H1 (cell line): ENCODE data around the gene ATP6V1G3. TPM values are rescaled to one million over a fixed set of nuclear protein-coding genes. Genes with fewer than 3 reads are reported as not detected.

Experiments used
- CTCF ChIA-PET: fragments of 300-600 bp; sonication (Branson Sonifier 250); formaldehyde crosslinking; loops from one replicate; lab custom pipeline; 2021; ENCODE audit not compliant: partially characterized antibody; lab: Charles Lee
- POLR2A ChIA-PET: fragments of 300-600 bp; sonication (Branson Sonifier 250); formaldehyde crosslinking; loops from one replicate; lab custom pipeline; 2021; ENCODE audit warnings: inconsistent platforms; ENCODE audit not compliant: partially characterized antibody; lab: Charles Lee
- DNase-seq, 2 experiments: peaks; one replicate each; pipeline versions ENCODE4 v3.0.0 to v3.0.0-alpha.2; 2010 to 2022; ENCODE audit warnings: low spot score in 2 of 2, low read depth in 1 of 2, mixed read lengths in 1 of 2
- FAIRE-seq: peaks from 2 replicates; lab custom pipeline; 2011; peaks lifted over from hg19 to GRCh38; lab: Jason Lieb, UNC
- H2AFZ ChIP-seq: 2 replicates; pipeline ENCODE4 v1.8.1; 2012; ENCODE audit warnings: low read length, inconsistent platforms
- H2AK5ac ChIP-seq: 2 replicates; pipeline ENCODE4 v1.6.1; 2013; ENCODE audit warnings: low read depth, low read length
- H2BK120ac ChIP-seq: replicated peaks from 2 replicates; pipeline ENCODE3; 2013; ENCODE audit warnings: low read depth, low read length, inconsistent platforms
- H2BK12ac ChIP-seq: 2 replicates; pipeline ENCODE4 v1.6.1; 2013; ENCODE audit warnings: low read depth, low read length
- H2BK15ac ChIP-seq: 2 replicates; pipeline ENCODE4 v1.6.1; 2013; ENCODE audit warnings: low read length
- H2BK20ac ChIP-seq: 2 replicates; pipeline ENCODE4 v1.6.1; 2013; ENCODE audit warnings: low read length
- H2BK5ac ChIP-seq: 2 replicates; pipeline ENCODE4 v1.6.1; 2013; ENCODE audit warnings: low read depth, low read length
- H3K14ac ChIP-seq: 2 replicates; pipeline ENCODE4 v1.6.1; 2013; ENCODE audit warnings: inconsistent platforms; ENCODE audit not compliant: insufficient read length
- H3K18ac ChIP-seq: 2 replicates; pipeline ENCODE4 v1.6.1; 2013; ENCODE audit warnings: low read length; ENCODE audit errors: extremely low read depth
- H3K23ac ChIP-seq: 2 replicates; pipeline ENCODE4 v1.6.1; 2013; ENCODE audit warnings: inconsistent platforms; ENCODE audit not compliant: insufficient read length
- H3K23me2 ChIP-seq: 2 replicates; pipeline ENCODE4 v1.6.1; 2013; ENCODE audit warnings: low read depth, low read length
- H3K27ac ChIP-seq: 2 replicates; pipeline ENCODE4 v1.6.1; 2011; ENCODE audit warnings: low read depth, low read length, inconsistent platforms
- H3K27me3 ChIP-seq, 4 experiments: replicated peaks in 1 of 4; 1 replicate in 1 of 4; 2 replicates in 3 of 4; pipeline versions ENCODE4 v1.6.1 to v1.8.1; 2011 to 2013; ENCODE audit warnings: low read length in 3 of 4, mild to moderate bottlenecking in 3 of 4, inconsistent platforms in 2 of 4, mixed read lengths in 2 of 4, moderate library complexity in 1 of 4; ENCODE audit not compliant: control insufficient read depth in 3 of 4, insufficient read depth in 3 of 4; ENCODE audit errors: extremely low read depth in 1 of 4
- H3K36me3 ChIP-seq, 4 experiments: 2 replicates each; pipeline versions ENCODE4 v1.6.1 to v1.8.1; 2011 to 2013; ENCODE audit warnings: mild to moderate bottlenecking in 4 of 4, low read length in 3 of 4, moderate library complexity in 2 of 4, control low read depth in 1 of 4, inconsistent platforms in 1 of 4; ENCODE audit not compliant: insufficient read depth in 4 of 4, control insufficient read depth in 2 of 4
- H3K4ac ChIP-seq: replicated peaks from 2 replicates; pipeline ENCODE3; 2013; ENCODE audit warnings: low read length, low read depth, mixed read lengths, inconsistent platforms; ENCODE audit not compliant: insufficient read length
- H3K4me1 ChIP-seq, 4 experiments: replicated peaks in 1 of 4; 1 replicate in 1 of 4; 2 replicates in 3 of 4; pipeline versions ENCODE4 v1.6.1 to v1.8.1; 2011 to 2013; ENCODE audit warnings: low read length in 3 of 4, inconsistent platforms in 2 of 4, mixed read lengths in 1 of 4; ENCODE audit not compliant: insufficient read depth in 4 of 4, control insufficient read depth in 3 of 4
- H3K4me2 ChIP-seq, 2 experiments: 2 replicates each; pipeline versions ENCODE4 v1.6.1 to v1.8.1; 2011 to 2013; ENCODE audit warnings: low read depth in 2 of 2, low read length in 2 of 2, control low read depth in 1 of 2, inconsistent platforms in 1 of 2, mild to moderate bottlenecking in 1 of 2; ENCODE audit not compliant: insufficient read depth in 1 of 2
- H3K4me3 ChIP-seq, 4 experiments: fragments of 200-600, 300-600 bp in 1 of 4; sonication (generic), shearing (Covaris generic), sonication (Bioruptor Twin) in 1 of 4; 2 replicates each; pipeline versions ENCODE4 v1.5.1 to v1.8.1; 2011 to 2016; ENCODE audit warnings: low read length in 4 of 4, low read depth in 3 of 4, control low read depth in 2 of 4, inconsistent platforms in 2 of 4, mild to moderate bottlenecking in 2 of 4, mixed read lengths in 1 of 4, moderate library complexity in 1 of 4; ENCODE audit not compliant: insufficient read depth in 2 of 4; ENCODE audit errors: extremely low read depth in 1 of 4
- H3K56ac ChIP-seq: replicated peaks from 2 replicates; pipeline ENCODE3; 2013; ENCODE audit warnings: low read depth, mild to moderate bottlenecking, mixed read lengths, low read length, inconsistent platforms; ENCODE audit not compliant: insufficient read length
- H3K79me1 ChIP-seq: 2 replicates; pipeline ENCODE4 v1.6.1; 2013; ENCODE audit warnings: low read depth, low read length, control low read depth
- H3K79me2 ChIP-seq, 2 experiments: 2 replicates each; pipeline versions ENCODE4 v1.6.1 to v1.8.1; 2012 to 2013; ENCODE audit warnings: low read length in 2 of 2, mild to moderate bottlenecking in 2 of 2, inconsistent platforms in 1 of 2; ENCODE audit not compliant: insufficient read depth in 2 of 2, control insufficient read depth in 1 of 2
- H3K9ac ChIP-seq, 4 experiments: replicated peaks in 1 of 4; 1 replicate in 1 of 4; 2 replicates in 3 of 4; pipeline versions ENCODE4 v1.6.1 to v1.8.1; 2011 to 2013; ENCODE audit warnings: low read depth in 3 of 4, low read length in 3 of 4, control low read depth in 2 of 4, mild to moderate bottlenecking in 2 of 4, moderate library complexity in 2 of 4, inconsistent platforms in 1 of 4; ENCODE audit errors: extremely low read depth in 1 of 4
- H3K9me3 ChIP-seq, 2 experiments: 2 replicates each; pipeline versions ENCODE4 v1.6.1 to v1.8.1; 2012 to 2013; ENCODE audit warnings: mild to moderate bottlenecking in 2 of 2, moderate library complexity in 2 of 2, control low read depth in 1 of 2, inconsistent platforms in 1 of 2, low read depth in 1 of 2, low read length in 1 of 2, mixed read lengths in 1 of 2; ENCODE audit not compliant: insufficient read depth in 2 of 2
- H4K20me1 ChIP-seq, 2 experiments: replicated peaks in 1 of 2; 2 replicates each; pipeline versions ENCODE3 to v1.8.1; 2011 to 2013; ENCODE audit warnings: inconsistent platforms in 2 of 2, low read length in 2 of 2, mild to moderate bottlenecking in 1 of 2; ENCODE audit not compliant: insufficient read depth in 2 of 2, control insufficient read depth in 1 of 2
- H4K5ac ChIP-seq: 2 replicates; pipeline ENCODE4 v1.6.1; 2013; ENCODE audit warnings: low read length, low read depth, mixed read lengths, inconsistent platforms; ENCODE audit not compliant: insufficient read length
- H4K8ac ChIP-seq: 2 replicates; pipeline ENCODE4 v1.8.0; 2013; ENCODE audit warnings: mild to moderate bottlenecking, moderate library complexity, low read length, inconsistent platforms; ENCODE audit not compliant: insufficient read depth; ENCODE audit errors: extremely low read depth
- H4K91ac ChIP-seq: replicated peaks from 2 replicates; pipeline ENCODE3; 2013; ENCODE audit warnings: low read length, mixed read lengths, inconsistent platforms; ENCODE audit not compliant: insufficient read length
- BCL11A ChIP-seq, 2 experiments: IDR thresholded peaks; one replicate each; pipeline ENCODE4 v1.6.1; 2011; ENCODE audit warnings: low read depth in 2 of 2, low read length in 2 of 2, mild to moderate bottlenecking in 2 of 2
- CBX5 ChIP-seq: fragments of 300-800, 300-1000 bp; sonication (generic); IDR thresholded peaks from 2 replicates; pipeline ENCODE4 v1.7.1; 2016; ENCODE audit warnings: antibody characterized with exemption, low read length, low read depth
- CEBPB ChIP-seq: IDR thresholded peaks from 2 replicates; pipeline ENCODE4 v1.6.1; 2012; ENCODE audit warnings: low read depth, low read length
- CREB1 ChIP-seq: IDR thresholded peaks from 2 replicates; pipeline ENCODE4 v1.6.1; 2012; ENCODE audit warnings: inconsistent platforms
- FOSL1 ChIP-seq: IDR thresholded peaks from 2 replicates; pipeline ENCODE4 v1.6.1; 2011; ENCODE audit warnings: mild to moderate bottlenecking, low read depth, low read length, moderate library complexity; ENCODE audit not compliant: insufficient read depth
- GTF2F1 ChIP-seq: IDR thresholded peaks from 2 replicates; pipeline ENCODE4 v1.6.1; 2012; ENCODE audit warnings: low read depth, low read length, improper control_type of control experiment, borderline replicate concordance
- HDAC2 ChIP-seq, 2 experiments: fragments of 300-600 bp in 1 of 2; sonication (generic) in 1 of 2; IDR thresholded peaks; 2 replicates each; pipeline ENCODE4 v1.6.1; 2011 to 2012; ENCODE audit warnings: low read depth in 2 of 2, low read length in 2 of 2, mild to moderate bottlenecking in 2 of 2, moderate library complexity in 2 of 2, borderline replicate concordance in 1 of 2, inconsistent platforms in 1 of 2
- NRF1 ChIP-seq: IDR thresholded peaks from 2 replicates; pipeline ENCODE4 v1.6.1; 2011; ENCODE audit warnings: mild to moderate bottlenecking, low read depth, low read length, improper control_type of control experiment
- POLR2AphosphoS5 ChIP-seq: IDR thresholded peaks from 2 replicates; pipeline ENCODE4 v1.6.1; 2011; ENCODE audit warnings: low read depth, low read length
- RAD21 ChIP-seq, 2 experiments: IDR thresholded peaks in 1 of 2; conservative IDR thresholded peaks in 1 of 2; 2 replicates each; pipeline ENCODE4 v1.6.1; 2011; ENCODE audit warnings: low read depth in 2 of 2, low read length in 2 of 2, improper control_type of control experiment in 1 of 2, inconsistent platforms in 1 of 2, mild to moderate bottlenecking in 1 of 2, moderate library complexity in 1 of 2
- SAP30 ChIP-seq: fragments of 300-600 bp; sonication (generic); IDR thresholded peaks from 2 replicates; pipeline ENCODE4 v1.7.1; 2012; ENCODE audit warnings: low read length, moderate library complexity, mild to moderate bottlenecking, inconsistent platforms; ENCODE audit not compliant: insufficient read depth, insufficient replicate concordance
- SIRT6 ChIP-seq: IDR thresholded peaks from one replicate; pipeline ENCODE4 v1.7.1; 2012; ENCODE audit warnings: low read length, inconsistent platforms
- SP4 ChIP-seq: IDR thresholded peaks from 2 replicates; pipeline ENCODE4 v1.6.1; 2012; ENCODE audit warnings: low read length, inconsistent platforms
- TBP ChIP-seq: IDR thresholded peaks from 2 replicates; pipeline ENCODE4 v1.6.1; 2011; ENCODE audit warnings: low read depth, low read length, improper control_type of control experiment
- TCF12 ChIP-seq: IDR thresholded peaks from 2 replicates; pipeline ENCODE4 v1.6.1; 2011; ENCODE audit warnings: low read depth, mild to moderate bottlenecking, low read length
- WGBS, 2 experiments: shearing (Covaris generic) in 1 of 2; methylation state at CpG; one replicate each; pipeline versions ENCODE4 v1.1.6 to v1.1.7; 2013 to 2015; ENCODE audit warnings: low lambda C conversion rate in 2 of 2, mixed read lengths in 2 of 2, inconsistent platforms in 1 of 2, low coverage in 1 of 2, missing lambda C conversion rate in 1 of 2; ENCODE audit not compliant: insufficient replicate concordance in 2 of 2, insufficient coverage in 1 of 2, insufficient read length in 1 of 2; ENCODE audit errors: extremely low coverage in 1 of 2, missing lambda C conversion rate in 1 of 2; 5-methylcytosine and 5-hydroxymethylcytosine counted together
- polyA plus RNA-seq, 7 experiments: library from polyadenylated mRNA; depleted of rRNA in 3 of 7; stranded (reverse) in 5 of 7; unstranded in 2 of 7; fragments of >200 nt in 5 of 7; fragments of 200-250 nt in 2 of 7; gene quantifications; 1 replicate in 5 of 7; 2 replicates in 1 of 7; 4 replicates in 1 of 7; pipeline versions ENCODE4 v1.2.1 to v1.2.3, GENCODE V29; 2011 to 2013; ENCODE audit warnings: missing spikeins in 2 of 7, mixed read lengths in 2 of 7
- total RNA-seq: library from RNA; stranded (reverse); fragmentation: NEBNext Ultra II Directional; extraction: Animal tissue kit (Norgen Biotek cat#: 25700); gene quantifications from 2 replicates; pipeline ENCODE4 v1.2.1, GENCODE V29; 2021
- TF ChIP-seq, protein P1 (sequence below): IDR thresholded peaks from 2 replicates; pipeline ENCODE4 v1.6.1; 2012; ENCODE audit warnings: inconsistent platforms

Gene ATP6V1G3
- total and polyA plus RNA-seq, 2 of the 8 experiments (the other 6 are each of a cell fraction or from before 2014, with no cell fraction given) = not detected

DNA sequence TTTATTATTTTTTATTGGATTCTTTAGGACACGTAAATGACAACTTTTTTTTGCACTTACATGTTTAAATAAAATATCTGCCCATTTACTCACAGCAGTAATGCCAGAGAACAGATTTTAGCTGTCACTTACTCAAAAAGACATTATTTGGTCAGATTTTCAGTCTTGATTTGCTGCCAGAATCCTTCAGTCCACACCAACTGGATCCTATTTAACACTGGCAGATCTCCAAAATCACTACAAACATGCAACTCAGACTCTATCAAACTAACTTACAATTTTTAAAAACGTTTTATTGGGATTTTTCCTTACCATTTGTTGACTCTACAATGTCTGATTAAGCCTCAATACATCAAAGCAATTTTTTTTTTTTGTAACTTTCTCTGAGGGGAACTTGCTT, 11.1 kb downstream of the ATP6V1G3 start:
- H2BK20ac ChIP-seq = no peak overlapping the region
- POLR2A ChIA-PET = no interaction called here
- H3K27ac ChIP-seq = no peak overlapping the region
- H3K23ac ChIP-seq = no peak overlapping the region
- no peaks in the 10 kb centered on the region for H3K9me3 ChIP-seq
- H2BK12ac ChIP-seq = no peak overlapping the region
- H4K20me1 ChIP-seq = no peaks in the 10 kb centered on the region
- H3K18ac ChIP-seq = no peak overlapping the region
- H3K14ac ChIP-seq = no peak overlapping the region
- H2BK120ac ChIP-seq = no peak overlapping the region
- CTCF ChIA-PET = no interaction called here
- peak overlapping the region; percentile 77; the same call in 1 of the 2 replicates for H2AFZ ChIP-seq
- H4K5ac ChIP-seq = no peak overlapping the region
- no peaks in the 10 kb centered on the region for H3K23me2 ChIP-seq
- no peak overlapping the region for H2BK5ac ChIP-seq
- no peak overlapping the region for H4K91ac ChIP-seq
- no peak overlapping the region for H2BK15ac ChIP-seq
- no peak overlapping the region for H4K8ac ChIP-seq
- no peaks in the 10 kb centered on the region for H3K79me2 ChIP-seq
- no peak for FAIRE-seq
- H3K4me2 ChIP-seq = no peak overlapping the region
- H3K9ac ChIP-seq = no peak overlapping the region
- no peak overlapping the region for H2AK5ac ChIP-seq
- no peak overlapping the region for H3K4me3 ChIP-seq
- H3K56ac ChIP-seq = no peak overlapping the region
- 56% methylated on average over 2 of the region's 2 CpGs; no CpG with 5 or more reads in 1 of the 2 experiments for WGBS, 2 experiments
- H3K4ac ChIP-seq = no peak overlapping the region
- no peaks in the 10 kb centered on the region for H3K27me3 ChIP-seq
- no peaks in the 10 kb centered on the region for H3K79me1 ChIP-seq
- no peaks in the 10 kb centered on the region for H3K36me3 ChIP-seq
- no peak for DNase-seq
- no peaks in the 10 kb centered on the region for H3K4me1 ChIP-seq
- TF ChIP-seq NRF1 (no peak), HDAC2 (IDR thresholded peaks at IDR 0.05; ENCODE audit: borderline replicate concordance in 1 of 2, low read depth in 2 of 2, low read length in 2 of 2) (no peak), SIRT6 (no peak), SP4 (no peak), TCF12 (no peak), RAD21 (IDR thresholded peaks at IDR 0.05 in 1 of 2, conservative IDR thresholded peaks at IDR 0.05 in 1 of 2; ENCODE audit: low read depth in 2 of 2, low read length in 2 of 2) (no peak), CBX5 (no peak), CREB1 (no peak), FOSL1 (no peak), POLR2AphosphoS5 (no peak), CEBPB (no peak), GTF2F1 (no peak), TBP (no peak), BCL11A (IDR thresholded peaks at IDR 0.05; ENCODE audit: low read depth in 2 of 2, low read length in 2 of 2) (no peak), SAP30 (no peak)
- TF ChIP-seq, protein P1, sequence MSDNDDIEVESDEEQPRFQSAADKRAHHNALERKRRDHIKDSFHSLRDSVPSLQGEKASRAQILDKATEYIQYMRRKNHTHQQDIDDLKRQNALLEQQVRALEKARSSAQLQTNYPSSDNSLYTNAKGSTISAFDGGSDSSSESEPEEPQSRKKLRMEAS = no peak
